MM.1S (cell line): ENCODE results near the gene MRI1.
"Not testable (repeated sequence)": the region's sequence is repeated elsewhere in the genome, so short reads cannot be mapped to it uniquely, and the experiment has no call there.

ENCODE experiments used
- EZH2 ChIP-seq: fragments of 300-600 bp; sonication (generic); optimal IDR thresholded peaks from 2 replicates; pipeline ENCODE3; 2017; ENCODE audit warnings: low read depth, mild to moderate bottlenecking, antibody characterized with exemption, low read length, mixed read lengths
- EZH2phosphoT487 ChIP-seq: fragments of 300-600 bp; sonication (generic); IDR thresholded peaks from 2 replicates; pipeline ENCODE4 v1.6.1; 2018; ENCODE audit warnings: antibody characterized with exemption, low read length
- TF ChIP-seq, protein P1 (sequence below): fragments of 300-600 bp; sonication (generic); IDR thresholded peaks from 2 replicates; pipeline ENCODE4 v1.5.1; 2016; ENCODE audit warnings: antibody characterized with exemption, low read length, mixed read lengths

DNA sequence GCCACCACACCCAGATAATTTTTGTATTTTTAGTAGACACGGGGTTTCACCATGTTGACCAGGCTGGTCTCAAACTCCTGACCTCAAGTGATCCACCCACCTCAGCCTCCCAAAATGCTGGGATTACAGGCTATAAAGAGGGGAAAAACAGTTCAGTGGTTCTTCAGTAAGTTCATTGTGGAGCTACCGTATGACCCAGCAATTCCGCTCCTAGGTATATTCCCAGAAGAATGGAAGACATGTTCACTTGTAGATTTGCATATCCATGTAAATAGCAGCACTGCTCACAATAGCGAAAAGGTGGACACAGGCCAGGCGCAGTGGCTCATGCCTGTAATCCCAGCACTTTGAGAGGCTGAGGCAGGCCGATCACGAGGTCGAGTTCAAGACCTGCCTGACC is 15.5 kb downstream of the MRI1 start:
- TF ChIP-seq, protein P1, sequence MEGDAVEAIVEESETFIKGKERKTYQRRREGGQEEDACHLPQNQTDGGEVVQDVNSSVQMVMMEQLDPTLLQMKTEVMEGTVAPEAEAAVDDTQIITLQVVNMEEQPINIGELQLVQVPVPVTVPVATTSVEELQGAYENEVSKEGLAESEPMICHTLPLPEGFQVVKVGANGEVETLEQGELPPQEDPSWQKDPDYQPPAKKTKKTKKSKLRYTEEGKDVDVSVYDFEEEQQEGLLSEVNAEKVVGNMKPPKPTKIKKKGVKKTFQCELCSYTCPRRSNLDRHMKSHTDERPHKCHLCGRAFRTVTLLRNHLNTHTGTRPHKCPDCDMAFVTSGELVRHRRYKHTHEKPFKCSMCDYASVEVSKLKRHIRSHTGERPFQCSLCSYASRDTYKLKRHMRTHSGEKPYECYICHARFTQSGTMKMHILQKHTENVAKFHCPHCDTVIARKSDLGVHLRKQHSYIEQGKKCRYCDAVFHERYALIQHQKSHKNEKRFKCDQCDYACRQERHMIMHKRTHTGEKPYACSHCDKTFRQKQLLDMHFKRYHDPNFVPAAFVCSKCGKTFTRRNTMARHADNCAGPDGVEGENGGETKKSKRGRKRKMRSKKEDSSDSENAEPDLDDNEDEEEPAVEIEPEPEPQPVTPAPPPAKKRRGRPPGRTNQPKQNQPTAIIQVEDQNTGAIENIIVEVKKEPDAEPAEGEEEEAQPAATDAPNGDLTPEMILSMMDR, result not testable (repeated sequence)
- not testable (repeated sequence) for TF ChIP-seq EZH2, EZH2phosphoT487
